ENCODE data around the gene OSGIN1.

OSGIN1 gene

DNA sequence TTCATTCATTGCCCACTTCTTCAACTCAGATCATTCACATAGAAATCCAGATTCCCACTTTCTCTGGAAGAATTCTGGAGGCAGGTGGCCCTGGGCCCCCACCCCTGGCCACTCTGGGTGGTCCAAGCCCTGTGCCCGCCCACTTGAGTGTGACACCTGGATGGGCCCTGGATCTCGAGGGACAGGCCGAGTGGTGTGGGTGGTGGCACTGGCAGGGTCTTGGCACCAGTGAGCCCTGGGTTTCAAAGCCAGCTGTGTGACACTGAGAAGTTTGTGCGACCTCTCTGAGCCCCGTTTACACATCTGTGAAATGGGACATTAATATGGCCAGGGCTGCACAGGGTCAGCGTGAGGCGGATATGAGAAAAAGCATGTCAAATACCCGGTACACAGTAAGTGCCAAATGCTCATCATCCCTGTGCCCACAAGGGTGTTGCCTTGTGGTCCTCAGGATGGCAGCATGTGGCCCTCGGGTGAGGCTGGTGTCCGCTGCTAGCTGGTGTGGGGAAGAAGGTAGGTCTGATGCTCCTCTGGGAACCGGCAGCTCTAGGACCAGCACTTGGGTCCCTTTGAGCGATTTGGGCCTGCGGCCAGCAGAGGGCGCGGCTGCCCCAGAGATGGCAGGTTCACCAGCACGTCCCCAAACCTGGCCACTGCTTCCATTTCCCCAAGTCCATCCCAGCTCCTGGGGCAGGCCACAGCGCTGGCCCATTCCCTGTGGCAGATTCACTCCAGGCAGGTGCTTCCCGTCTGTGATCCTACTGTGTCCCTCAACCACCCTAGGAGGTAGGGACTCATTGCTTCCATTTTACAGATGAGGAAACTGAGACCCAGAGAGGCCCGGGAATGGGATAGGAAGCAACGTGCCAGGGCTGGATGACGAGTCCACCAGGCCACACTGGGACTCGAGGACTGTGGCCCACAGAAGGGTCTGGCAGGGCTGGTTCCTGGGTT, 3.6 kb downstream of the OSGIN1 start:
- DNase-seq (peak; percentile 80), ATAC-seq (peak; percentile 29)
- no peak overlapping the region for H3K27ac Mint-ChIP-seq
- peaks cover 15% of the 10 kb centered on the region for H3K4me1 Mint-ChIP-seq
- H3K9me3 Mint-ChIP-seq, result no peaks in the 10 kb centered on the region
- H3K27me3 Mint-ChIP-seq, result peaks cover 16% of the 10 kb centered on the region
- H3K4me3 Mint-ChIP-seq, result no peak overlapping the region
- H3K36me3 Mint-ChIP-seq (ENCODE audit: low read depth), result no peaks in the 10 kb centered on the region

DNA sequence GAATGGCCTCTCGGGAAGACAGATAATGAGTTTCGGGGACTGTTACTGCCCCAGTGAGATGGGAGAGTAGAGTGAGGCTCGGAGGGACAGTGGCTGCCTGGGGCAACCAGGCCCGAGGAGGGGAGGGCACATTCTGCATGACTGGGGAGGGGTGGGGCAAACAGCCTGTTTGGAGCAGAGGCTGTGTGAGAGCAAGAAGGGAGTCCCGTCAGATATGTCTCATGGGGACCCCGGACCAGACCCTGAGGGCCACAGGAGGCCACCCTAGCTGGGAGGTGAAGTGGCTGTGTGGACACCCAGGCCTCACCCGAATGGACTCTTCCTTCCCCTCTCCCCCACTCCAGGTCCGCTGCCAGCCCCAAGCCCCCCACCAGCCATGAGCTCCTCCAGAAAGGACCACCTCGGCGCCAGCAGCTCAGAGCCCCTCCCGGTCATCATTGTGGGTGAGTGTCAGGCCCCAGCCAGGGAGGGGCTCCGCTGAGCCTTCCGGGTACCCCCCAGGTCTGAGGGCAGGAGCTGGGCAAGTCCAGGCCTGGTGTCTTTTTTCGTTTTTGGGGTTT, 4.3 kb downstream of the OSGIN1 start:
- Mint-ChIP-seq H3K27ac (no peak overlapping the region), H3K27me3 (peaks cover 16% of the 10 kb centered on the region), H3K4me3 (no peak overlapping the region), H3K36me3 (ENCODE audit: low read depth) (no peaks in the 10 kb centered on the region), H3K9me3 (no peaks in the 10 kb centered on the region), H3K4me1 (peaks cover 13% of the 10 kb centered on the region)
- ATAC-seq, result no peak
- DNase-seq, result no peak

DNA sequence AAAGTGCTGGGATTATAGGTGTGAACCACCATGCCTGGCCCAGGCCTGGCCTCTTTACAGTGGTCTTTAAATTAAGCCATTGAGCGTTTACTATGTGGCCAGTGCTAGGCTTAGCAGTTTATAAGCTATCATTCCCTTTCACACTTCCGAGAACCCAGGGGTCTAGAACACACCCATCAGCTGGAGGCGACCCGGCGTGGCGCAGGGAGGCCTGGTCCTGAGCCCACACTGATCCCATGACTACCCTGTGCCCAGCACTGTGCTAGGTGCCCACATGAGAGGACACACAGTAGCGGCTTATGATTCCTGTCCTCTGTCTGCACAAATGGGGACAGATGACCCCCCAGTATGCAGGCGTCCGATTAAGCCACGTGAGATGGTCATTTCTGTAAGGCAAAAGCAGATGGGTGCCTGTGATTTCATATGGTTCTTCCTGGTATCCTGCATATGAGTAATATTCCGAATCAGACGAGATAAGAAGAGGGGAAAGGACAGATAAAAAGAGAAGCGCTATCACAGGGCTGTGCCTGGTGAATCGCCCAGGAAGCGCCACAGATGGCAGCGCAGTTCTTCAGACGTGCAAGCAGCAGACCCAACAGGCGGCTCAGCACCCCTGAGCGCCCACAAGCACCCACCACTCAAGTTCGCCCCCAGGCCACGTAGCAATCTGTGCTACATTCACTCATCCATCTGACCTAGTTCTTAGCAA, 5.3 kb downstream of the OSGIN1 start:
- no peak for DNase-seq
- Mint-ChIP-seq H3K36me3 (ENCODE audit: low read depth) (no peaks in the 10 kb centered on the region), H3K4me1 (peaks cover 6% of the 10 kb centered on the region), H3K27me3 (peaks cover 16% of the 10 kb centered on the region), H3K9me3 (no peaks in the 10 kb centered on the region), H3K27ac (no peak overlapping the region), H3K4me3 (no peak overlapping the region)
- ATAC-seq, result no peak

DNA sequence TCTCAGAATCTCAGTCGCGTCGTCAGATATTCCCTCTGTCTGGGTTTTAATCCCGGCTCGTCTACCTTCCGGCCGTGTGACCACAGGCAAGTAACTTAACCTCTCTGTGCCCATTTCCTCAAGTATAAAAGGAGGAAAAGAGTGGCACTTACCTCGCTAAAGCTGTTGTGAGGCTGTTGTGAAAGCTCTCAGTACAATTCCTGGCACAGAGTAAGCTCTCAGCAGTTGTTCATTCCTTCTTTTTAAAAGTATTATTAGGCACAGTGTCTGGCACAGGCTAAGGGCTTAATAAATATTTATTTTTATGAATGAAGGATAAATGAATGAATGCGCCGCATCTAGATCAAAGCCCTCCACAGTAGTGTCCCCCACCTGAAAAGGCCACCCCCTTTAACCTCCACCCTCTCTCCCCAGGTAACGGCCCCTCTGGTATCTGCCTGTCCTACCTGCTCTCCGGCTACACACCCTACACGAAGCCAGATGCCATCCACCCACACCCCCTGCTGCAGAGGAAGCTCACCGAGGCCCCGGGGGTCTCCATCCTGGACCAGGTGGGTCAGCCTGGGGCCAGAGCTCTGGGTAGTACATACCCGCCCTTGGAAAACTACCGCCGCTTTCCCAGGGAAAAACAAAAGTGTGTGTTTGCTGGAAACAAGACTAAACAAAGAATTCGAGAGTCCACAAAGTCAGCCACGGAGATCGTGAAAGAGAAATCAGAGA, 6.0 kb downstream of the OSGIN1 start:
- Mint-ChIP-seq H3K9me3 (no peaks in the 10 kb centered on the region), H3K27ac (no peak overlapping the region), H3K27me3 (peaks cover 14% of the 10 kb centered on the region), H3K4me1 (peaks cover 6% of the 10 kb centered on the region), H3K36me3 (ENCODE audit: low read depth) (no peaks in the 10 kb centered on the region), H3K4me3 (no peak overlapping the region)
- DNase-seq (no peak), ATAC-seq (no peak)

DNA sequence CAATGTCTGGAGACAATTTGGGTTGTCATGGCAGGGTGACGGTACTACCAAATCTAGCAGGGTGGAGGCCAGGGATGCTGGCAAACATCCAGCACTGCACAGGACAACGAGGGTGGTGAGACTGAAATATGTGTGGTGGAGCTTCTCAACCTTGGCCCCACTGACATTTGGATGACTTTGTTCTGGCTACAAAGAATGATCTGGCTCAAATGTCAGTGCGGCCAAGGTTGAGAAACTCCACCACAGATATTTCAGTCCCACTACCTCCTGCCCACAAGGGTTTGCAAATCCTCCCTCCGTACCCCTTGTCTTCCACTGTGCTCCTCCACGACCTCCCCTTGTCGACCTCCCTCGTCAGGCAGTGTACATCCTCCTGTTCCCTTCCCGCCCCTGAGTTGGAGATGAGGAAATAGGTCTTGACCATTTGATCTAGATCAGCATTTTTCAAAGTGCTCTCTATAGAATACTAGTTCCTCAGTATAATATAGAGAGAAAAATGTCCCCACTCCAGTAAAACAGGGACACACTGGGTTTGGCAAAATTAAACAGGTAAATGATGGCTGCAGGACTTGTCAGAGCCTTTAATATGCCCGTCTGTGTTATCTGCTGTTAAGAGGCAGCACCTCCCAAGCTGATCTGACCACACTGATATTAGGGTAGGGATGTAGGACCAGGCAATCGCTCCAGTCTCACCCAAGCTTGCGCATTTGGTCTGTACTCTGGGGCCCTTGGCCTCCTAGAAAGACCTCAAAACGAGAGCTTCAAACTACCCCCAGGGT, 6.8 kb downstream of the OSGIN1 start:
- Mint-ChIP-seq H3K4me1 (peaks cover 2% of the 10 kb centered on the region), H3K9me3 (no peaks in the 10 kb centered on the region), H3K27ac (no peak overlapping the region), H3K4me3 (no peak overlapping the region), H3K27me3 (peaks cover 6% of the 10 kb centered on the region), H3K36me3 (ENCODE audit: low read depth) (no peaks in the 10 kb centered on the region)
- DNase-seq (no peak), ATAC-seq (no peak)

DNA sequence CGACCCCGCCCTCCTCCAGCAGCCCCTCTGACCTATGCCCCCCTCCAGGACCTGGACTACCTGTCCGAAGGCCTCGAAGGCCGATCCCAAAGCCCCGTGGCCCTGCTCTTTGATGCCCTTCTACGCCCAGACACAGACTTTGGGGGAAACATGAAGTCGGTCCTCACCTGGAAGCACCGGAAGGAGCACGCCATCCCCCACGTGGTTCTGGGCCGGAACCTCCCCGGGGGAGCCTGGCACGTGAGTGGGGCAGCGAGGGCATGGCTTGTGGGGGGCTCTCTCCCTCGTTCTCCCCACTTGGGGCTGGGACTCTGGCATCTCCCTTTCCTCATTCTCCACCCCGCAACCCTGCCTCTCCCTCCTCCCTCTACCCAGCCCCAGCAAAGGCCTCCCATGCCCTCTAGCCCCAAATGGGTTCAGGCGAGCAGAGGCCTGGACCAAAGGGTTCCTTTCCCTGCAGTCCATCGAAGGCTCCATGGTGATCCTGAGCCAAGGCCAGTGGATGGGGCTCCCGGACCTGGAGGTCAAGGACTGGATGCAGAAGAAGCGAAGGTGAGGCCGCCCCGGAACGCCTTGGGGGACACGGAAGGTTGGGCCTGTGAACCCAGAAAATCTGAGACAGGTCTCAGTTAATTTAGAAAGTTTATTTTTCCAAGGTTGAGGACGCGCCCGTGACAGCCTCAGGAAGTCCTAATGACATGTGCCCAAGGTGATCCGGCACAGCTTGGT, 7.6 kb downstream of the OSGIN1 start:
- Mint-ChIP-seq H3K27me3 (no peaks in the 10 kb centered on the region), H3K9me3 (no peaks in the 10 kb centered on the region), H3K27ac (no peak overlapping the region), H3K4me1 (peaks cover 2% of the 10 kb centered on the region), H3K4me3 (no peak overlapping the region), H3K36me3 (ENCODE audit: low read depth) (no peaks in the 10 kb centered on the region)
- ATAC-seq, result no peak
- no peak for DNase-seq

DNA sequence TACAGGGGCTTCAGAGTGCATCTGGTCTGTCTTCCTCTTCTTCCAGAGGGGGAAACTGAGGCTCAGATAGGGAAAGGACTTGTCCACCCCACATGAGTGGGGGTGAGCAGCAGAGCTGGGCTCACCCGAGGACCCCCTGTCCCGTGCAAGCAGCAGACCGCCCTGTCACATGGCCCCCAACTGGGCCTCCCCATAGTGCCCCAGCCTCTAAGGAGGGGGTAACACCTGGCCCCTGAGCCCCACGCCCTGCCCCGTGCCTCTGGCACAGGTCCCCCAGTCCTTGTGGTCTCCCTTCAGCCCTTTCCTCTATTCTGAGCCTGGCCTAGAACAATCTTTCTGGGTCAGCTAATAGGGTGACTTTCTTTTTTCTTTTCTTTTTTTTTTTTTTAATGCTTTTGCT, 8.6 kb downstream of the OSGIN1 start:
- DNase-seq (no peak), ATAC-seq (no peak)
- Mint-ChIP-seq H3K27me3 (no peaks in the 10 kb centered on the region), H3K36me3 (ENCODE audit: low read depth) (no peaks in the 10 kb centered on the region), H3K9me3 (no peaks in the 10 kb centered on the region), H3K27ac (no peak overlapping the region), H3K4me3 (no peak overlapping the region), H3K4me1 (peaks cover 2% of the 10 kb centered on the region)

DNA sequence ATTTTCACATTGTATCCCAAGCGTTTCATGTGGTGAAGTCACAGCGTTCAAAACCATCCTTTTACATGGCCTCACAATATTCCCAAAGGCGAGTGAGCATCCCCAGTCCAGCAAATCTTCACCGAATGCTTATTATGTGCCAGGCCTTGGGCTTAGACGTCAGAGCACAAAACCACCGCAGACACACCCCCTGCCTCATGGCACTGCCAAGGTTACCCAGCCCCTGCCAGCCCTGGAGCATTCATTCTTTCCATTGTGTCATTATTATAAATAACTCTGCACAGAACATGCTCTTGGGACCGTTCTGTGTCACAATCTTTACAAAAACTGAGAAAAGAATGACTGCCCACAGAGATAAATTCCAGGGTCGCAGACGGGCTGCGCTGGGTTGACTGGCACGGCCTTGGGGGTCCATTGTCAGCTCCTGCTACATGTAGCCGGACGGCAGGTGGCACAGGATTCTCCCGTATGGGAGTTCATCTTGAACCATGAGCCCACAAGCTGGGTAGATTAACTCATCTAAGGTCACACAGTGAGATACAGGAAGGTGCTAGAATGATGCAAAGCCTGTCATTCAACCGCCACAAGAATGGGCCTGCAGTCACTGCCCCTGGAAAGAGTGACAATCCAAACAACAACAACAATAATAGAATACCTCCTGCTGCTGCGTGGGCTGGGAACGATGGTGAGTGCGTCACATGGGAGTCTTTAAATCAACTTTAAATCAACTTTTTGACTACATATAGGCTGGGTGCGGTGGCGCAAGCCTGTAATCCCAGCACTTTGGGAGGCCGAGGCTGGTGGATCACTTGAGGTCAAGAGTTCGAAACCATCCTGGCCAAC, 10.5 kb downstream of the OSGIN1 start:
- H3K27ac Mint-ChIP-seq, result no peak overlapping the region
- H3K9me3 Mint-ChIP-seq, result no peaks in the 10 kb centered on the region
- ATAC-seq (no peak), DNase-seq (no peak)
- peaks cover 4% of the 10 kb centered on the region for H3K4me1 Mint-ChIP-seq
- no peak overlapping the region for H3K4me3 Mint-ChIP-seq
- H3K36me3 Mint-ChIP-seq (ENCODE audit: low read depth), result no peaks in the 10 kb centered on the region
- H3K27me3 Mint-ChIP-seq, result peaks cover 6% of the 10 kb centered on the region

DNA sequence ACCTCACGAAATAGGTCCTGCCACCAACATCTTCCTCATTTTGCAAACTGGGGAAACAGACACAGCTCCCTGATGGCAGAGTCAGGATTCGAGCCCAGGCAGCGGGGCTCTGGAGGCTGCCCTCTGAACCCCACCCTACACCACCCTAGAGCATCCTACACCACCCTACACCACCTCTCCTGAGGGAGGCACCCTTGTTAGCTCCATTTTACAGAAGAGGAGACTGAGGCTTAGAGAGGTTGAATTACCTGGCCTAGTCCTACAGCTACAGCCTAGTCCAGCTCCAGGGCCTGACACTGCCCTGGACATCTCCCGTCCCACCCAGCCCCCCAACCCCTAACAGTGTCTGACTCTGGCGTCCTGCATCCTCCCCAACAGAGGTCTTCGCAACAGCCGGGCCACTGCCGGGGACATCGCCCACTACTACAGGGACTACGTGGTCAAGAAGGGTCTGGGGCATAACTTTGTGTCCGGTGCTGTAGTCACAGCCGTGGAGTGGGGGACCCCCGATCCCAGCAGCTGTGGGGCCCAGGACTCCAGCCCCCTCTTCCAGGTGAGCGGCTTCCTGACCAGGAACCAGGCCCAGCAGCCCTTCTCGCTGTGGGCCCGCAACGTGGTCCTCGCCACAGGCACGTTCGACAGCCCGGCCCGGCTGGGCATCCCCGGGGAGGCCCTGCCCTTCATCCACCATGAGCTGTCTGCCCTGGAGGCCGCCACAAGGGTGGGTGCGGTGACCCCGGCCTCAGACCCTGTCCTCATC, 11.8 kb downstream of the OSGIN1 start:
- Mint-ChIP-seq H3K36me3 (ENCODE audit: low read depth) (no peaks in the 10 kb centered on the region), H3K4me1 (peaks cover 7% of the 10 kb centered on the region), H3K9me3 (no peaks in the 10 kb centered on the region), H3K27ac (no peak overlapping the region), H3K4me3 (no peak overlapping the region), H3K27me3 (peaks cover 13% of the 10 kb centered on the region)
- ATAC-seq, result no peak
- DNase-seq, result no peak

DNA sequence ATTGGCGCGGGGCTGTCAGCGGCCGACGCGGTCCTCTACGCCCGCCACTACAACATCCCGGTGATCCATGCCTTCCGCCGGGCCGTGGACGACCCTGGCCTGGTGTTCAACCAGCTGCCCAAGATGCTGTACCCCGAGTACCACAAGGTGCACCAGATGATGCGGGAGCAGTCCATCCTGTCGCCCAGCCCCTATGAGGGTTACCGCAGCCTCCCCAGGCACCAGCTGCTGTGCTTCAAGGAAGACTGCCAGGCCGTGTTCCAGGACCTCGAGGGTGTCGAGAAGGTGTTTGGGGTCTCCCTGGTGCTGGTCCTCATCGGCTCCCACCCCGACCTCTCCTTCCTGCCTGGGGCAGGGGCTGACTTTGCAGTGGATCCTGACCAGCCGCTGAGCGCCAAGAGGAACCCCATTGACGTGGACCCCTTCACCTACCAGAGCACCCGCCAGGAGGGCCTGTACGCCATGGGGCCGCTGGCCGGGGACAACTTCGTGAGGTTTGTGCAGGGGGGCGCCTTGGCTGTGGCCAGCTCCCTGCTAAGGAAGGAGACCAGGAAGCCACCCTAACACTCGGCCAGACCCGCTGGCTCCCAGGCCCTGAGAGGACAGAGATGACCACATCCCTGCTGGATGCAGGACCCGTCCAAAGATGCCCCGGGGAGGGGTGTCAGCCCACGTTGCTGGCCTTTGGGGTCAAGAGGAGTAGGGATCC, 12.6 kb downstream of the OSGIN1 start:
- H3K27me3 Mint-ChIP-seq, result peaks cover 19% of the 10 kb centered on the region
- peaks cover 7% of the 10 kb centered on the region for H3K4me1 Mint-ChIP-seq
- DNase-seq (no peak), ATAC-seq (no peak)
- no peak overlapping the region for H3K4me3 Mint-ChIP-seq
- no peaks in the 10 kb centered on the region for H3K9me3 Mint-ChIP-seq
- H3K36me3 Mint-ChIP-seq (ENCODE audit: low read depth), result no peaks in the 10 kb centered on the region
- no peak overlapping the region for H3K27ac Mint-ChIP-seq

DNA sequence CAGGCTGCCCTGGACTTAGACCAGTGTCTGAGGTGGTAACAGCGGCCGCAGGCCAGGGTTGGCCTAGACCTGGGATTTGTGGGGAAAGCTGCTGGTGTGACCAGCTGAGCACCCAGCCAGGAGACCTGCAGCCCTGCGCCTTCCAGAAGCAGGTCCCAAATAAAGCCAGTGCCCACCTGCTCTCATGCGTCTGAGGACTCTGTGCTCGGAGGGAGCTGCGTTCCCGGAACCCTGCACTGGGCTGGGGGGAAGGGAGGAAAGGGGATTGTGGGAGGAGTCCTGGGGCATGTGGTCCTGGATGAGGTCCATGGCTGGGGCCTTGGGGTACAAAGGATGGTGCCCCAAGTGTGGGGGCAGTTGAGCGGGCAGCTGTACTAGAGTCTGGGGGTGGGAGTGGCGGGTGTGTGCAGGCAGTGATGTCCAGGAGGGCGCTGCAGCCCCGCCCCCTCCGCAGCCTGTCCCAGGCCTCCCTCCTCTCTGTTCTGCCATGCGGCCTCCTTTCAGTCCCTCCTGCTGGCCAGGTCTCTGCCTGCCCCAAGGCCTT, 13.2 kb downstream of the OSGIN1 start:
- DNase-seq, result no peak
- ATAC-seq, result no peak
- Mint-ChIP-seq H3K9me3 (no peaks in the 10 kb centered on the region), H3K4me1 (peaks cover 7% of the 10 kb centered on the region), H3K4me3 (no peak overlapping the region), H3K36me3 (ENCODE audit: low read depth) (no peaks in the 10 kb centered on the region), H3K27ac (no peak overlapping the region), H3K27me3 (peaks cover 21% of the 10 kb centered on the region)

Data from activated naive CD8-positive, alpha-beta T cell treated with anti-CD3 and anti-CD28 coated beads, Interleukin-2, amount 50 U/mL, for 24 hours (primary cell).